ENCODE results near the gene RRAGD.

DNA sequence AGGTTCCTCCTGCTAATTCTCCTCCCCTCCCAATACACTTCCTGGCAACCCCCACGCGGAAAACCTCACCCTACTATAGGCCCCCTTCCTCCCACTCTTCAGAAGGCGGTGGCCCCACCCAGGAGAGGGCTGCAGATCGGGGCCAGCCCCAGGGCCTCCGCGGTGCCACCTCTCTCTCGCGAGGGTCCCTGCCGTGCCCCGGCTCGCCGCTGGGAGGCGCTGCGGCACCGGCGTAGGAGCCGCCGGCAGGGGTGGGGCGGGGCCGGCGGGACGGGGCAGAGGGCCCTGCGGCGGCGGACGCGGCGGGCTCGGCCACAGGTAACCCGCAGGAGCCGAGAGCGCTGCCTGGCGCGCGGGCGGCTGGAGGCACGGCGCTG is 20.8 kb upstream of the RRAGD start, which contains the start of gene ANKRD6:
- TF ChIP-seq, protein P1, sequence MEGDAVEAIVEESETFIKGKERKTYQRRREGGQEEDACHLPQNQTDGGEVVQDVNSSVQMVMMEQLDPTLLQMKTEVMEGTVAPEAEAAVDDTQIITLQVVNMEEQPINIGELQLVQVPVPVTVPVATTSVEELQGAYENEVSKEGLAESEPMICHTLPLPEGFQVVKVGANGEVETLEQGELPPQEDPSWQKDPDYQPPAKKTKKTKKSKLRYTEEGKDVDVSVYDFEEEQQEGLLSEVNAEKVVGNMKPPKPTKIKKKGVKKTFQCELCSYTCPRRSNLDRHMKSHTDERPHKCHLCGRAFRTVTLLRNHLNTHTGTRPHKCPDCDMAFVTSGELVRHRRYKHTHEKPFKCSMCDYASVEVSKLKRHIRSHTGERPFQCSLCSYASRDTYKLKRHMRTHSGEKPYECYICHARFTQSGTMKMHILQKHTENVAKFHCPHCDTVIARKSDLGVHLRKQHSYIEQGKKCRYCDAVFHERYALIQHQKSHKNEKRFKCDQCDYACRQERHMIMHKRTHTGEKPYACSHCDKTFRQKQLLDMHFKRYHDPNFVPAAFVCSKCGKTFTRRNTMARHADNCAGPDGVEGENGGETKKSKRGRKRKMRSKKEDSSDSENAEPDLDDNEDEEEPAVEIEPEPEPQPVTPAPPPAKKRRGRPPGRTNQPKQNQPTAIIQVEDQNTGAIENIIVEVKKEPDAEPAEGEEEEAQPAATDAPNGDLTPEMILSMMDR (IDR thresholded peaks at IDR 0.05) = peak; percentile 62 to 96 (median 96)
- TF ChIP-seq POLR2A (IDR thresholded peaks at IDR 0.05) (no peak), EP300 (IDR thresholded peaks at IDR 0.05) (no peak)
